Neural progenitor cell (in vitro differentiated cells): Measurements from ENCODE around the gene MKNK1. TPM values are rescaled to one million over a fixed set of nuclear protein-coding genes. Genes with fewer than 3 reads are reported as not detected.

Experiments used
- DNase-seq: peaks from one replicate; pipeline ENCODE4 v3.0.0-alpha.2; 2016; ENCODE audit warnings: low spot score
- H2AFZ ChIP-seq: fragments of 200-600 bp; sonication (generic); replicated peaks from 2 replicates; pipeline ENCODE4 v1.6.1; 2016; ENCODE audit warnings: antibody characterized with exemption
- H3F3A ChIP-seq: fragments of 200-600 bp; sonication (generic); 2 replicates; pipeline ENCODE4 v1.6.1; 2016; ENCODE audit warnings: antibody characterized with exemption, low read depth
- H3K27ac ChIP-seq: fragments of 200-600 bp; sonication (generic); 2 replicates; pipeline ENCODE4 v1.5.1; 2016; ENCODE audit warnings: mild to moderate bottlenecking
- H3K27me3 ChIP-seq: fragments of 200-600 bp; sonication (generic); 2 replicates; pipeline ENCODE4 v1.6.1; 2016; ENCODE audit warnings: mild to moderate bottlenecking, moderate library complexity
- H3K36me3 ChIP-seq: fragments of 200-600 bp; sonication (generic); 2 replicates; pipeline ENCODE4 v1.5.1; 2016
- H3K4me1 ChIP-seq: fragments of 200-600 bp; sonication (generic); 2 replicates; pipeline ENCODE4 v1.6.1; 2016; ENCODE audit warnings: mixed run types
- H3K4me2 ChIP-seq: fragments of 200-600 bp; sonication (generic); 2 replicates; pipeline ENCODE4 v1.6.1; 2016
- H3K4me3 ChIP-seq: fragments of 200-600 bp; sonication (generic); 2 replicates; pipeline ENCODE4 v1.5.1; 2016
- H3K79me2 ChIP-seq: fragments of 200-600 bp; sonication (generic); 2 replicates; pipeline ENCODE4 v1.6.1; 2016; ENCODE audit warnings: low read depth
- H3K9ac ChIP-seq: fragments of 200-600 bp; sonication (generic); 2 replicates; pipeline ENCODE4 v1.6.1; 2016
- H3K9me3 ChIP-seq: fragments of 200-600 bp; sonication (generic); 2 replicates; pipeline ENCODE4 v1.5.1; 2016; ENCODE audit warnings: low read depth
- H4K20me1 ChIP-seq: fragments of 200-600 bp; sonication (generic); 2 replicates; pipeline ENCODE4 v1.6.1; 2016; ENCODE audit warnings: low read depth
- H3K27ac Mint-ChIP-seq: 3 replicates; pipeline ENCODE4 v1.8.0; 2021; ENCODE audit warnings: mixed read lengths
- H3K27me3 Mint-ChIP-seq: 2 replicates; pipeline ENCODE4 v1.8.0; 2022; ENCODE audit warnings: low read depth, mild to moderate bottlenecking, inconsistent platforms, moderate library complexity, mixed read lengths; ENCODE audit not compliant: insufficient read depth
- H3K36me3 Mint-ChIP-seq: 3 replicates; pipeline ENCODE4 v1.8.0; 2021; ENCODE audit warnings: mixed read lengths
- H3K4me1 Mint-ChIP-seq: 3 replicates; pipeline ENCODE4 v1.8.0; 2021; ENCODE audit warnings: mixed read lengths
- H3K4me3 Mint-ChIP-seq: 3 replicates; pipeline ENCODE4 v1.8.0; 2021; ENCODE audit warnings: mild to moderate bottlenecking, moderate library complexity, mixed read lengths
- H3K9me3 Mint-ChIP-seq: 3 replicates; pipeline ENCODE4 v1.8.0; 2020; ENCODE audit warnings: mixed read lengths
- CTCF ChIP-seq: fragments of 200-600 bp; sonication (generic); IDR thresholded peaks from 2 replicates; pipeline ENCODE4 v1.5.1; 2017; ENCODE audit warnings: antibody characterized with exemption, mild to moderate bottlenecking
- EZH2 ChIP-seq: fragments of 200-600 bp; sonication (generic); IDR thresholded peaks from 2 replicates; pipeline ENCODE4 v1.6.1; 2017; ENCODE audit warnings: antibody characterized with exemption, mild to moderate bottlenecking, moderate library complexity
- EZH2phosphoT487 ChIP-seq: fragments of 200-600 bp; sonication (generic); IDR thresholded peaks from 2 replicates; pipeline ENCODE4 v1.6.1; 2017; ENCODE audit warnings: antibody characterized with exemption
- total RNA-seq: library from RNA; depleted of rRNA; stranded (reverse); fragments of >200 nt; gene quantifications from 2 replicates; pipeline ENCODE4 v1.2.3, GENCODE V29; 2015; ENCODE audit warnings: low replicate concordance

The MKNK1 gene
- total RNA-seq, 1 donor from 2014 or later: 10.5 TPM

- peaks cover 10% of the 10 kb centered on the region for H3K4me1 ChIP-seq
- no peaks in the 10 kb centered on the region for H3K27me3 ChIP-seq
- H3K36me3 Mint-ChIP-seq: peaks cover 16% of the 10 kb centered on the region
- peaks cover 13% of the 10 kb centered on the region for H3F3A ChIP-seq
- DNase-seq: no peak
- no peak overlapping the region for H2AFZ ChIP-seq
- H3K9me3 Mint-ChIP-seq: no peaks in the 10 kb centered on the region
- H3K4me2 ChIP-seq: no peak overlapping the region
- H3K27me3 Mint-ChIP-seq: peaks cover 5% of the 10 kb centered on the region
- H3K36me3 ChIP-seq: no peaks in the 10 kb centered on the region
- no peak overlapping the region for H3K27ac ChIP-seq
- no peaks in the 10 kb centered on the region for H3K9me3 ChIP-seq
- H3K79me2 ChIP-seq: no peaks in the 10 kb centered on the region
- no peak overlapping the region for H3K9ac ChIP-seq
- H4K20me1 ChIP-seq: peaks cover 5% of the 10 kb centered on the region
- TF ChIP-seq CTCF: no peak
- no peak for TF ChIP-seq EZH2
- TF ChIP-seq EZH2phosphoT487: no peak
- peaks cover 14% of the 10 kb centered on the region for H3K4me1 Mint-ChIP-seq
- no peak overlapping the region for H3K4me3 Mint-ChIP-seq
- peak overlapping the region; percentile 28 for H3K27ac Mint-ChIP-seq
- H3K4me3 ChIP-seq: no peak overlapping the region
These were observed 40.7 kb downstream of the MKNK1 start for GRCh38 chr1:46563341-46563740.

GRCh38 chr1:46562498-46562897 is 41.6 kb downstream of the MKNK1 start:
- H3K27ac ChIP-seq: no peak overlapping the region
- Mint-ChIP-seq H3K27ac (no peak overlapping the region), H3K4me1 (peaks cover 18% of the 10 kb centered on the region), H3K36me3 (peaks cover 16% of the 10 kb centered on the region), H3K27me3 (peaks cover 5% of the 10 kb centered on the region), H3K9me3 (no peaks in the 10 kb centered on the region), H3K4me3 (no peak overlapping the region)
- H3K9me3 ChIP-seq: no peaks in the 10 kb centered on the region
- no peak overlapping the region for H2AFZ ChIP-seq
- H3K4me1 ChIP-seq: peaks cover 11% of the 10 kb centered on the region
- H3K27me3 ChIP-seq: no peaks in the 10 kb centered on the region
- no peaks in the 10 kb centered on the region for H3K79me2 ChIP-seq
- H4K20me1 ChIP-seq: peaks cover 5% of the 10 kb centered on the region
- H3K36me3 ChIP-seq: no peaks in the 10 kb centered on the region
- H3K4me3 ChIP-seq: no peak overlapping the region
- H3F3A ChIP-seq: peaks cover 13% of the 10 kb centered on the region
- DNase-seq: no peak
- H3K4me2 ChIP-seq: no peak overlapping the region
- H3K9ac ChIP-seq: no peak overlapping the region
- TF ChIP-seq EZH2 (no peak), CTCF (no peak), EZH2phosphoT487 (no peak)

DNA sequence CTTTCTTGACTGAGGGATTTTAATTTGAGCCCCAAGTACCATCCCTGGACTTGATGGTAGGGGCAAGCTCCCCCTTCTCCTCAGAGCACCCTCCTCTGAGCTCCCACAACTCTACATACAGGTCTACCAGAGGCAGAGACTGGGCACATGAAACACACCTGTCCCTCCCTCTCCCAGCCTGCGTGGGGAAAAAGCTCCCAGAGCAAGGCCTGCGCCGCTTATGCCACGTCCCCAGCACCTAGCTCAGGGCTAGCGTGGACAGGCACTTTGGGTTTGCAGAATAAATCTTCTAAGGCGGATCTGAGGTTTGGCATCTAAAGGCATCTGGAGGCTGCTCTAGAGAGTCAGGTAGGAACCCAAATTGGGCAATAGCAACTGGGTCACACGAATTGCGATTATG is 45.1 kb downstream of the MKNK1 start:
- H3K36me3 Mint-ChIP-seq: peaks cover 11% of the 10 kb centered on the region
- H3K36me3 ChIP-seq: no peaks in the 10 kb centered on the region
- no peaks in the 10 kb centered on the region for H3K9me3 ChIP-seq
- peaks cover 11% of the 10 kb centered on the region for H3K4me1 ChIP-seq
- no peak overlapping the region for H3K4me3 Mint-ChIP-seq
- H3K4me3 ChIP-seq: no peak overlapping the region
- no peaks in the 10 kb centered on the region for H3K79me2 ChIP-seq
- H3K27ac ChIP-seq: no peak overlapping the region
- no peaks in the 10 kb centered on the region for H3K27me3 ChIP-seq
- H3K9ac ChIP-seq: no peak overlapping the region
- peak overlapping the region; percentile 60 for H3K27ac Mint-ChIP-seq
- H3K4me2 ChIP-seq: peak overlapping the region; percentile 31
- H3K27me3 Mint-ChIP-seq: peaks cover 7% of the 10 kb centered on the region
- H3F3A ChIP-seq: peaks cover 13% of the 10 kb centered on the region
- no peak for DNase-seq
- no peak overlapping the region for H2AFZ ChIP-seq
- no peaks in the 10 kb centered on the region for H3K9me3 Mint-ChIP-seq
- peaks cover 23% of the 10 kb centered on the region for H3K4me1 Mint-ChIP-seq
- TF ChIP-seq CTCF (no peak), EZH2phosphoT487 (no peak), EZH2 (no peak)
- H4K20me1 ChIP-seq: peaks cover 5% of the 10 kb centered on the region
